Caco-2 (cell line): Measurements from ENCODE around the gene PPP1R18. TPM values are rescaled to one million over a fixed set of nuclear protein-coding genes. Genes with fewer than 3 reads are reported as not detected.

ENCODE experiments used
- BruUV-seq: library from RNA; stranded (reverse); fragments of 400-500 nt; replicated peaks from 2 replicates; lab custom pipeline; 2021; lab: Mats Ljungman, UMichigan
- CTCF ChIA-PET: fragments of 300-600 bp; sonication (Branson Sonifier 250); formaldehyde crosslinking; loops from one replicate; lab custom pipeline; 2022; ENCODE audit warnings: antibody characterized with exemption; lab: Charles Lee
- POLR2A ChIA-PET: fragments of 300-600 bp; sonication (Branson Sonifier 250); formaldehyde crosslinking; loops from one replicate; lab custom pipeline; 2022; ENCODE audit warnings: antibody characterized with exemption; lab: Charles Lee
- DNase-seq, 2 experiments: peaks; one replicate each; pipeline versions ENCODE4 v3.0.0 to v3.0.0-alpha.2; 2020 to 2022
- H3K27me3 ChIP-seq: replicated peaks from 2 replicates; pipeline ENCODE4 v1.6.0; 2011; ENCODE audit warnings: low read length; ENCODE audit not compliant: control insufficient read depth, insufficient read depth
- H3K36me3 ChIP-seq: 2 replicates; pipeline ENCODE4 v1.5.1; 2011; ENCODE audit warnings: low read length; ENCODE audit not compliant: control insufficient read depth, insufficient read depth
- H3K4me1 ChIP-seq: fragments of 250-450 bp; sonication (Bioruptor Pico); 2 replicates; pipeline ENCODE4 v1.5.1; 2020; ENCODE audit warnings: mild to moderate bottlenecking
- H3K4me3 ChIP-seq: 2 replicates; pipeline ENCODE4 v1.5.1; 2011; ENCODE audit warnings: low read depth, mild to moderate bottlenecking, control low read depth, low read length
- H3K9me3 ChIP-seq: fragments of 250-450 bp; sonication (Bioruptor Pico); 2 replicates; pipeline ENCODE4 v1.5.1; 2020; ENCODE audit warnings: mild to moderate bottlenecking, moderate library complexity
- H3K27ac Mint-ChIP-seq: one replicate; pipeline ENCODE4 v1.8.0; 2022; ENCODE audit warnings: mixed read lengths; ENCODE audit not compliant: unreplicated experiment
- H3K27me3 Mint-ChIP-seq: one replicate; pipeline ENCODE4 v1.8.0; 2022; ENCODE audit warnings: mixed read lengths; ENCODE audit not compliant: insufficient read depth, unreplicated experiment
- H3K36me3 Mint-ChIP-seq: one replicate; pipeline ENCODE4 v1.8.0; 2022; ENCODE audit warnings: mild to moderate bottlenecking, mixed read lengths; ENCODE audit not compliant: insufficient read depth, unreplicated experiment
- H3K4me1 Mint-ChIP-seq: one replicate; pipeline ENCODE4 v1.8.0; 2022; ENCODE audit warnings: low read depth, mixed read lengths; ENCODE audit not compliant: unreplicated experiment
- H3K4me3 Mint-ChIP-seq: one replicate; pipeline ENCODE4 v1.8.0; 2022; ENCODE audit warnings: mild to moderate bottlenecking, moderate library complexity, mixed read lengths; ENCODE audit not compliant: unreplicated experiment
- H3K9me3 Mint-ChIP-seq: one replicate; pipeline ENCODE4 v1.8.0; 2022; ENCODE audit warnings: mixed read lengths; ENCODE audit not compliant: unreplicated experiment
- CTCF ChIP-seq, 2 experiments: fragments of 200-600 bp in 1 of 2; IDR thresholded peaks; 1 replicate in 1 of 2; 2 replicates in 1 of 2; pipeline versions ENCODE4 v1.5.1 to v1.8.0; 2011 to 2022; ENCODE audit warnings: antibody characterized with exemption in 1 of 2, control low read depth in 1 of 2, inconsistent platforms in 1 of 2, low read depth in 1 of 2, low read length in 1 of 2, mild to moderate bottlenecking in 1 of 2, moderate library complexity in 1 of 2; ENCODE audit not compliant: insufficient read depth in 1 of 2, severe bottlenecking in 1 of 2, unreplicated experiment in 1 of 2
- intact Hi-C: fragments of 100-400 bp; cut with micrococcal nuclease; formaldehyde crosslinking; loops from one replicate; pipeline ENCODE4 v1.10.0; 2022; ENCODE audit not compliant: unreplicated experiment
- total RNA-seq: library from RNA; stranded (reverse); gene quantifications from 2 replicates; pipeline ENCODE4 v1.2.3, GENCODE V29; 2022

The PPP1R18 gene
- total RNA-seq, 1 experiment from 2014 or later = 6.6 TPM

GRCh38 chr6:30641048-30641447, 45.4 kb downstream of the PPP1R18 start:
- peaks cover 3% of the 10 kb centered on the region for H3K36me3 ChIP-seq
- H3K27ac Mint-ChIP-seq = peak overlapping the region; percentile 84
- no peak overlapping the region for H3K4me3 Mint-ChIP-seq
- intact Hi-C loops = no loop called here
- no peaks in the 10 kb centered on the region for H3K27me3 ChIP-seq
- peaks cover 40% of the 10 kb centered on the region for H3K36me3 Mint-ChIP-seq
- DNase-seq = no peak
- no peak for TF ChIP-seq CTCF (IDR thresholded peaks at IDR 0.05; ENCODE audit: insufficient read depth in 1 of 2, low read depth in 1 of 2, low read length in 1 of 2, severe bottlenecking in 1 of 2, unreplicated experiment in 1 of 2)
- no peaks in the 10 kb centered on the region for H3K9me3 ChIP-seq
- ChIA-PET POLR2A (interaction anchor here (0.6 to 1.3 kb wide), 3 partner anchors 26 to 1305 kb away, joined by 3 to 6 read pairs (median 4); partner anchors contain the start of gene CFB), CTCF (interaction anchor here (0.6 kb wide), 1 partner anchor 15 kb away, joined by 9 read pairs; no protein-coding TSS in a partner anchor)
- H3K4me3 ChIP-seq = no peak overlapping the region
- H3K4me1 ChIP-seq = peaks cover 4% of the 10 kb centered on the region; the same call in 1 of the 2 replicates
- peaks cover 19% of the 10 kb centered on the region for H3K4me1 Mint-ChIP-seq
- BruUV-seq = TSS peak; percentile 16
- H3K27me3 Mint-ChIP-seq = no peaks in the 10 kb centered on the region
- H3K9me3 Mint-ChIP-seq = no peaks in the 10 kb centered on the region

GRCh38 chr6:30640481-30640880, 46.0 kb downstream of the PPP1R18 start:
- H3K4me3 Mint-ChIP-seq = no peak overlapping the region
- POLR2A ChIA-PET = interaction anchor here (1.3 kb wide), 1 partner anchor 25 kb away, joined by 6 read pairs; no protein-coding TSS in a partner anchor

DNA sequence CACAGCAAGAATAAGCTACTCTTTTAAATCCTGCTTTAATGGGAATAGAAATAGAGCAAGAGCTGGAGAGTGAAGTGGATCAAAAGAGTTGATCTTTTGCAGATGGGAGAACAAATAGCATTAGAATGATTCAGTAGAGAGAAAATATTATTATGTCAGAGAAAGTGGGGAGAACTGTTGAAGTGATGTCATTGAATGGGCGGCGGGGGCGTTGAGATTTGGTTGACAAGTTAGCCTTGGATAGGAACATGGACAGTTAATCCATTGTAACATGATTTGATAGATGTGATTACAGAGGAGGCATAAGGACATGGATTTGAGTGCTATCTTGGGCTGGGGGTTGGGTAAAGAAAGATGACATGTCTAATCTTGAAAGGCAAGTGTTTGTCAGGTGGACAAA, 50.6 kb downstream of the PPP1R18 start:
- peaks cover 53% of the 10 kb centered on the region for H3K36me3 Mint-ChIP-seq
- Histone ChIP-seq H3K4me3 (no peak overlapping the region), H3K9me3 (no peaks in the 10 kb centered on the region), H3K4me1 (no peaks in the 10 kb centered on the region), H3K27me3 (no peaks in the 10 kb centered on the region), H3K36me3 (no peaks in the 10 kb centered on the region; the same call in 1 of the 2 replicates)
- CTCF ChIA-PET = interaction anchor here (1.1 kb wide), 1 partner anchor 36 kb away, joined by 3 read pairs; the partner anchor contains the start of gene DHX16
- no peak overlapping the region for H3K27ac Mint-ChIP-seq
- no TSS peak for BruUV-seq
- DNase-seq = no peak
- no peaks in the 10 kb centered on the region for H3K27me3 Mint-ChIP-seq
- POLR2A ChIA-PET = no interaction called here
- intact Hi-C loops = no loop called here
- peaks cover 1% of the 10 kb centered on the region for H3K4me1 Mint-ChIP-seq
- H3K9me3 Mint-ChIP-seq = no peaks in the 10 kb centered on the region
- no peak overlapping the region for H3K4me3 Mint-ChIP-seq
- TF ChIP-seq CTCF (IDR thresholded peaks at IDR 0.05; ENCODE audit: insufficient read depth in 1 of 2, low read depth in 1 of 2, low read length in 1 of 2, severe bottlenecking in 1 of 2, unreplicated experiment in 1 of 2) = no peak

More at GRCh38 chr6:30640481-30640880, 46.0 kb downstream of the PPP1R18 start:
- H3K4me1 Mint-ChIP-seq = peaks cover 14% of the 10 kb centered on the region
- no TSS peak for BruUV-seq
- H3K36me3 Mint-ChIP-seq = peaks cover 40% of the 10 kb centered on the region
- Histone ChIP-seq H3K36me3 (peaks cover 3% of the 10 kb centered on the region; the same call in 1 of the 2 replicates), H3K4me1 (peaks cover 4% of the 10 kb centered on the region; the same call in 1 of the 2 replicates), H3K9me3 (no peaks in the 10 kb centered on the region), H3K27me3 (no peaks in the 10 kb centered on the region), H3K4me3 (no peak overlapping the region)
- no peaks in the 10 kb centered on the region for H3K9me3 Mint-ChIP-seq
- intact Hi-C loops = no loop called here
- no peak for TF ChIP-seq CTCF (IDR thresholded peaks at IDR 0.05; ENCODE audit: insufficient read depth in 1 of 2, low read depth in 1 of 2, low read length in 1 of 2, severe bottlenecking in 1 of 2, unreplicated experiment in 1 of 2)
- CTCF ChIA-PET = interaction anchor here (0.6 kb wide), 1 partner anchor 15 kb away, joined by 9 read pairs; no protein-coding TSS in a partner anchor
- H3K27ac Mint-ChIP-seq = peak overlapping the region; percentile 84
- DNase-seq = no peak
- no peaks in the 10 kb centered on the region for H3K27me3 Mint-ChIP-seq
